Tibial nerve (tissue), 4 donors: ENCODE measurements around the gene CD58.

ENCODE experiments used
- EP300 ChIP-seq, 2 donors: sonication (generic); formaldehyde crosslinking; IDR thresholded peaks; one replicate each; pipeline ENCODE4 v1.6.1; 2017; ENCODE audit warnings: antibody characterized with exemption in 2 of 2, mild to moderate bottlenecking in 1 of 2
- POLR2A ChIP-seq, 2 donors: fragments of 450-650 bp; IDR thresholded peaks; one replicate each; pipeline ENCODE4 v1.6.1; 2017; ENCODE audit warnings: antibody characterized with exemption in 2 of 2, mild to moderate bottlenecking in 2 of 2, moderate library complexity in 2 of 2
- TF ChIP-seq, protein P1 (sequence below), 5 experiments: fragments of 200-600 bp in 3 of 5; fragments of 450-650 bp in 2 of 5; sonication (generic) in 3 of 5; IDR thresholded peaks; one replicate each; pipeline ENCODE4 v1.5.1; 2016 to 2019; ENCODE audit warnings: antibody characterized with exemption in 5 of 5, mild to moderate bottlenecking in 3 of 5, moderate library complexity in 2 of 5

GRCh38 chr1:116581323-116581885 lies 10.6 kb upstream of the CD58 start:
- TF ChIP-seq POLR2A (IDR thresholded peaks at IDR 0.05) (no peak), EP300 (IDR thresholded peaks at IDR 0.05) (no peak)
- TF ChIP-seq, protein P1, sequence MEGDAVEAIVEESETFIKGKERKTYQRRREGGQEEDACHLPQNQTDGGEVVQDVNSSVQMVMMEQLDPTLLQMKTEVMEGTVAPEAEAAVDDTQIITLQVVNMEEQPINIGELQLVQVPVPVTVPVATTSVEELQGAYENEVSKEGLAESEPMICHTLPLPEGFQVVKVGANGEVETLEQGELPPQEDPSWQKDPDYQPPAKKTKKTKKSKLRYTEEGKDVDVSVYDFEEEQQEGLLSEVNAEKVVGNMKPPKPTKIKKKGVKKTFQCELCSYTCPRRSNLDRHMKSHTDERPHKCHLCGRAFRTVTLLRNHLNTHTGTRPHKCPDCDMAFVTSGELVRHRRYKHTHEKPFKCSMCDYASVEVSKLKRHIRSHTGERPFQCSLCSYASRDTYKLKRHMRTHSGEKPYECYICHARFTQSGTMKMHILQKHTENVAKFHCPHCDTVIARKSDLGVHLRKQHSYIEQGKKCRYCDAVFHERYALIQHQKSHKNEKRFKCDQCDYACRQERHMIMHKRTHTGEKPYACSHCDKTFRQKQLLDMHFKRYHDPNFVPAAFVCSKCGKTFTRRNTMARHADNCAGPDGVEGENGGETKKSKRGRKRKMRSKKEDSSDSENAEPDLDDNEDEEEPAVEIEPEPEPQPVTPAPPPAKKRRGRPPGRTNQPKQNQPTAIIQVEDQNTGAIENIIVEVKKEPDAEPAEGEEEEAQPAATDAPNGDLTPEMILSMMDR (IDR thresholded peaks at IDR 0.05): no peak
